Esophagus squamous epithelium (tissue), 5 donors: Measurements from ENCODE around the gene ZNF77. TPM values are rescaled to one million over a fixed set of nuclear protein-coding genes. Genes with fewer than 3 reads are reported as not detected.

ENCODE experiments used
- DNase-seq: peaks from one replicate; lab custom pipeline; 2025; lab: John Stamatoyannopoulos, UW
- H3K27ac ChIP-seq, 4 donors: fragments of 200-600 bp; sonication (generic); one replicate each; pipeline ENCODE4 v1.5.1; 2016 to 2019; ENCODE audit warnings: mild to moderate bottlenecking in 1 of 4
- H3K27me3 ChIP-seq, 4 donors: fragments of 200-600 bp; sonication (generic); 1 replicate in 3 of 4; 2 replicates in 1 of 4; pipeline versions ENCODE4 v1.5.1 to v1.6.0; 2017 to 2021; ENCODE audit warnings: antibody characterized with exemption in 1 of 4
- H3K36me3 ChIP-seq, 3 donors: fragments of 200-600 bp; sonication (generic); one replicate each; pipeline ENCODE4 v1.5.1; 2016 to 2019
- H3K4me1 ChIP-seq, 3 donors: fragments of 200-600 bp; sonication (generic); one replicate each; pipeline ENCODE4 v1.5.1; 2017 to 2019
- H3K4me3 ChIP-seq, 4 donors: fragments of 200-600 bp; sonication (generic); 1 replicate in 3 of 4; 2 replicates in 1 of 4; pipeline ENCODE4 v1.5.1; 2016 to 2019; ENCODE audit warnings: mild to moderate bottlenecking in 2 of 4, moderate library complexity in 1 of 4
- H3K9me3 ChIP-seq, 3 donors: fragments of 200-600 bp; sonication (generic); one replicate each; pipeline ENCODE4 v1.5.1; 2016 to 2019
- CTCF ChIP-seq, 6 experiments: fragments of 450-650 bp in 4 of 6; fragments of 200-600 bp in 2 of 6; sonication (generic) in 2 of 6; IDR thresholded peaks; one replicate each; pipeline ENCODE4 v1.5.1; 2016 to 2019; ENCODE audit warnings: antibody characterized with exemption in 6 of 6, mild to moderate bottlenecking in 4 of 6, moderate library complexity in 4 of 6
- POLR2A ChIP-seq, 4 donors: fragments of 450-650 bp; IDR thresholded peaks; one replicate each; pipeline ENCODE4 v1.6.1; 2017; ENCODE audit warnings: antibody characterized with exemption in 4 of 4, mild to moderate bottlenecking in 4 of 4, moderate library complexity in 3 of 4
- WGBS, 2 donors: methylation state at CpG; one replicate each; pipeline ENCODE4 v1.1.5; 2018; 5-methylcytosine and 5-hydroxymethylcytosine counted together
- intact Hi-C: fragments of 100-400 bp; cut with DNase I; formaldehyde crosslinking; loops from one replicate; pipeline ENCODE4 v1.15.0; 2022
- total RNA-seq, 4 donors: library from RNA; depleted of rRNA; stranded (reverse); fragments of >200 nt; gene quantifications; one replicate each; pipeline ENCODE4 v1.1.0, GENCODE V29; 2016
- donor health status: DM: yes; HTN: yes; CAD: no.

The ZNF77 gene
- total RNA-seq, 4 donors from 2014 or later: 3.1 to 5.9 (median 4.5) TPM

- WGBS, 2 donors: 91 to 92% methylated on average over 5 of the region's 5 CpGs
- TF ChIP-seq POLR2A (IDR thresholded peaks at IDR 0.05) (no peak), CTCF (IDR thresholded peaks at IDR 0.05) (no peak)
- Histone ChIP-seq H3K36me3 (no peaks in the 10 kb centered on the region), H3K4me3 (no peak overlapping the region), H3K27me3 (no peaks in the 10 kb centered on the region), H3K4me1 (peaks cover 0 to 15% (median 0%) of the 10 kb centered on the region in 3 donors), H3K27ac (no peak overlapping the region), H3K9me3 (no peaks in the 10 kb centered on the region)
- intact Hi-C loops: loop anchor here (5.0 to 10.0 kb wide), 2 partner anchors 112 to 139 kb away; no protein-coding TSS in a partner anchor
- DNase-seq: no peak
Observed at GRCh38 chr19:2963122-2963521, 18.4 kb upstream of the ZNF77 start.

GRCh38 chr19:2962018-2962670 is 17.4 kb upstream of the ZNF77 start:
- no peaks in the 10 kb centered on the region for H3K9me3 ChIP-seq
- H3K27me3 ChIP-seq: no peaks in the 10 kb centered on the region
- intact Hi-C loops: loop anchor here (5.0 to 10.0 kb wide), 2 partner anchors 113 to 140 kb away; no protein-coding TSS in a partner anchor
- H3K36me3 ChIP-seq: no peaks in the 10 kb centered on the region
- H3K4me3 ChIP-seq: no peak overlapping the region
- WGBS, 2 donors: 31 to 39% methylated on average over 16 to 17 of the region's 17 CpGs
- peaks cover 0 to 14% (median 0%) of the 10 kb centered on the region in 3 donors for H3K4me1 ChIP-seq
- TF ChIP-seq CTCF (IDR thresholded peaks at IDR 0.05) (peak; percentile 54 to 92 (median 88)), POLR2A (IDR thresholded peaks at IDR 0.05) (no peak)
- DNase-seq: no peak
- peak overlapping the region in 1 of 4 donors; percentile 17 for H3K27ac ChIP-seq

- Histone ChIP-seq H3K4me3 (no peak overlapping the region), H3K36me3 (no peaks in the 10 kb centered on the region), H3K27me3 (no peaks in the 10 kb centered on the region), H3K27ac (no peak overlapping the region), H3K9me3 (no peaks in the 10 kb centered on the region), H3K4me1 (peaks cover 0 to 14% (median 0%) of the 10 kb centered on the region in 3 donors)
- TF ChIP-seq POLR2A (IDR thresholded peaks at IDR 0.05): no peak
- intact Hi-C loops: loop anchor here (5.0 to 10.0 kb wide), 2 partner anchors 115 to 142 kb away; no protein-coding TSS in a partner anchor
- WGBS, 2 donors: 38 to 48% methylated on average over 9 to 12 of the region's 12 CpGs
- no peak for DNase-seq
Observed at GRCh38 chr19:2960120-2960519, 15.3 kb upstream of the ZNF77 start.

- TF ChIP-seq CTCF (IDR thresholded peaks at IDR 0.05): no peak
- no peak for TF ChIP-seq POLR2A (IDR thresholded peaks at IDR 0.05)
- no peak overlapping the region for H3K4me3 ChIP-seq
- H3K4me1 ChIP-seq: peaks cover 0 to 36% (median 0%) of the 10 kb centered on the region in 3 donors
- H3K27me3 ChIP-seq: no peaks in the 10 kb centered on the region
- WGBS, 2 donors: 83 to 89% methylated on average over 5 of the region's 5 CpGs
- intact Hi-C loops: no loop called here
- no peak for DNase-seq
- no peaks in the 10 kb centered on the region for H3K36me3 ChIP-seq
- H3K9me3 ChIP-seq: no peaks in the 10 kb centered on the region
- no peak overlapping the region for H3K27ac ChIP-seq
Observed at GRCh38 chr19:2957160-2957559, 12.4 kb upstream of the ZNF77 start.

- peak overlapping the region; percentile 77 to 89 (median 84) for H3K27ac ChIP-seq
- no peaks in the 10 kb centered on the region for H3K9me3 ChIP-seq
- no peak for TF ChIP-seq POLR2A (IDR thresholded peaks at IDR 0.05)
- peak in 4 of 6 experiments; percentile 16 to 36 (median 22) for TF ChIP-seq CTCF (IDR thresholded peaks at IDR 0.05)
- no peak for DNase-seq
- WGBS, 2 donors: 27 to 31% methylated on average over 8 to 9 of the region's 9 CpGs
- H3K27me3 ChIP-seq: no peaks in the 10 kb centered on the region
- H3K4me1 ChIP-seq: peaks cover 9 to 52% (median 10%) of the 10 kb centered on the region in 3 donors
- peak overlapping the region; percentile 13 to 52 (median 36) for H3K4me3 ChIP-seq
- intact Hi-C loops: no loop called here
- no peaks in the 10 kb centered on the region for H3K36me3 ChIP-seq
Observed at GRCh38 chr19:2952953-2953481, 8.2 kb upstream of the ZNF77 start.
